GM19240 (cell line): ENCODE data around the gene FOLR2.
"Not testable (repeated sequence)": the region's sequence is repeated elsewhere in the genome, so short reads cannot be mapped to it uniquely, and the experiment has no call there.

Experiments used
- DNase-seq: peaks from one replicate; pipeline ENCODE4 v3.0.0; 2011; ENCODE audit warnings: low spot score; ENCODE audit not compliant: insufficient read length

FOLR2 gene

DNA sequence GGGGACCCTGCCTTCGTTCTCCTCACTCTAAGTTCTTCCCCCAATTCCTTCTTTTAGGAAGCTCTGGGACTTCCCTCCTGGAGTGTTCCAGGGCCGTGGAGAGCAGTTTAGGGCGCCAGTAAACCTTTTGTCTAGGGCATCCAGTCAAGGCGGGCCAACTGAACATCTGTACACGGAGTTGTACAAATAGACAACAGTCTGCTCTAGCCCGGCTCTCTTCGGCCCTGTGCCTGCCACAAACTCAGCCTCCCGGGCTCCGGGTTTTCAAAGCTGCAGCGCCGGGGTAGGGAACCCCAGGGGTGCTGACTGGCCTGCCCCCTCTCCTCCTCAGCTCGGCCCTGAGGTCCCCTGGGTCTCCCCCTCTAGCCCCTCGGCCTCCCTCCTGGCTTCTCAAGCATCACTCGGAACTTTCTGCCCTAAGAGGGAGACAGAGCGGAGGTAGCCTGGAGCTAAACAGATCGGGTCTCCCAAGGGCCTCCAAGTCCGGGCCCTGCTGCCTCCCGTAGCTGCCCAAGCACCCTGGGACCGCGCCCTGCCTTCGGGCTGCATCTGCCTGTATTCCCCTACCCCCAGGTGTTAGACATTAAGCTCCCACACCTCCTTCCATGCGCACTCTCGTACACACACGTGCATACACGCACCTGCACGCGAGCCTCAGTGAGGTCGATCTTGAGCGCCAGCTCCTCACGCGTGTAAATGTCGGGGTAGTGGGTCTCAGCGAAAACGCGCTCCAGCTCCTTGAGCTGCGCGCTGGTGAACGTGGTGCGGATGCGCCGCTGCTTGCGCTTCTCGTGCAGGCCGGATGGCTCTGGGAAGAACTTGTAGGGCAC lies 24.1 kb downstream of the FOLR2 start:
- DNase-seq: no peak

- no peak for DNase-seq
Observed at GRCh38 chr11:72241291-72241781, 24.7 kb downstream of the FOLR2 start.

DNA sequence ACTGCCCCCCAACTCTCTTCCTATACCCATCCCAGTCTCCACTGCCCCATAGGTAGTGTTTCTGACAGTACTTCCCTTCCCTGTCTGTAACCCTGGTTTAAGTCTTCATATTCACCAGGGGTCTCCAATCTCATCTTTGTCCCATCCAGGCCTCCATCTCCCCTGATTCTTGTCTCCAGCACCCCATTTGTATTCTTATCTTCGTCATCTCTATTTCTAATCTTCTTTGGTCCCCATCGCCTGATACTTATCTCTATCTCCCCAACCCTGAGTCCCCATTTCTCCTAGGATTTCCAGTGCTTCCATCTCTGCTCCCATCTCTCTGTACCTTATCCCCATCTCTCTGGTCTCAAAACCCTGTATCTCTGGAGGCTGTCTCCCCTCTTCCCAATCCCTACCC lies 25.5 kb downstream of the FOLR2 start:
- DNase-seq: no peak

GRCh38 chr11:72243173-72244059 lies 26.8 kb downstream of the FOLR2 start:
- DNase-seq: no peak

GRCh38 chr11:72244060-72244360 lies 27.4 kb downstream of the FOLR2 start, which contains the start of gene PHOX2A:
PHOX2A (minus strand) TSS chr11:72244176; CDS start chr11:72244004, 172 bp downstream.
- DNase-seq: no peak

DNA sequence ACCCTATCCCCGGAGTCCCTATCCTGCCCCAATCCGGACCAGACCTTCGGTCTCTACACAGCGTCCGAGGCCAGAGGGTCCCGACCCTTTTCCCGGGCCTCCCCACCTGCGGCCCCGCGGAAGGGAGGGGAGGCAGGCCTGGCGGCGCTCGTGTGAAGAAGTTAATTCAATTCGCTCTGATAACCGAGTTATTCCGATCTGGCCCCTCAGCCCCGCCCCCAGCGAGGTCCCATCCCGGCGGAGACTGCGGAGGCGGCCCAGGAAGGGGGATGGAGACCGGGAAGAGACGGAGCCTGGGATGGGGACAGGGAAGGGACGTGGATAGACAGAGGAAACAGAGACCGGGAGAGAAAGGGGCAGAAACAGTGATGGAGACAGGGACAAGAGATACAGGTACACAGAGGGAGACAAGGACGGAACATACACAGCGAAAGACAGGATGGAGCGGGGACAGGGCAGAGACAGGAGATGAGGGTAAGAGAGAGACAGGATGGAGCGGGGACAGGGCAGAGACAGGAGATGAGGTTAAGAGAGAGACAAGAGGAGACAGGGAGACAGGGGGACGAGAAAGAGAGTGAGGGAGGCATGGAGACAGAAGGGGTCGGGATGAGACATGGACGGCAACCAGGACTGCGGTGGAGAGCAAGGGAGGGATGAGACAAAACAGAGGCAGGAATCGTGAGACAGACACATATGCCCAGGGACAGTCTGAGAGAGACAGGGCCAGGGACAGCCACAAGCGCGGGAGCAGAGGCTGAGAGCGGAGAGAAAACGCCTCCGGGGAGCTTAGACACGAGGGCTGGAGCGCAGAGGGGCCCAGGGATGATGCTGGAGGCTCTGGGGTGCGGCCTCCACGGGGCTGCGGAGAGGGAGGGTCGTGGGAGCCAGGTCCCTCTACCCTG lies 28.0 kb downstream of the FOLR2 start:
- DNase-seq: no peak

GRCh38 chr11:72245263-72245816 lies 28.7 kb downstream of the FOLR2 start:
- no peak for DNase-seq

DNA sequence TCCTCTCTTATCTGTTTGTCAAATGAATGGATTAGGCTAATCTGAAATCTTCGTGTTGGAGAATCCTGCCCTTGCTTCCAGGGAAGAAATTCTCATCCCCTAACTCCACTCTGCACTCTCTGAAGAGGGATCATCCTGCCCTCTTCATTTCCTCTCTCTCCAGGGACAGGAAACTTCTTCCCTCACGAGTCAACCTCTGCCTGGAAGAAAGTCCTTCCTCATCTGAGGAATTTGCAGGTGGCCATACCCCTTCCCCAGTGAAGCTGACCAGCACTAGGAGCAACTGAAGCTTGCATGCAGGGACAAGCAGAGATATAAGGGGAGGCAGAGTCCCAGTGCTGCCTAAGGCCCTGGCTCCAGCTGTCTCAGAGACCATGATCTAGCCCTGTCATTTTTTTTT lies 31.0 kb downstream of the FOLR2 start:
- no peak for DNase-seq

DNA sequence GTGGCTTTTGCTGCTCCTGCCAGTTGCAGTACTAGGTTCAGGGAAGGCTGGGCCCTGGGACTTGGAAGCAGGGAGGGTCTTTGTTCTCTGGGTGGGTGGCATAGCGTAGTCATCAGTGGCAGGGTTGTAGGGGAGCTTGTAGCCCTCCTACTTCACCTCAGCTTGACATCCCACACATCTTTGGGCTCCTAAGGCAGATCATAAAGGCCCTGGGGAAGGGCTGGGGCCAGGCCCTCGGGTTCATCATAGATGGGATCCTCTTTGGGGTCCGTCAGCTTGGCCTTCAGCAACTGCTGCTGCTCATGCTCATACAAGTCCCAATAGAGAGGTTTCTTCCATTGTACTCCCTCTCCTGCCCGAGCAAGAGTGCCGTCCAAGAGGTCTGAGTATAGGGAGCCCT lies 33.4 kb downstream of the FOLR2 start:
- DNase-seq: no peak

DNA sequence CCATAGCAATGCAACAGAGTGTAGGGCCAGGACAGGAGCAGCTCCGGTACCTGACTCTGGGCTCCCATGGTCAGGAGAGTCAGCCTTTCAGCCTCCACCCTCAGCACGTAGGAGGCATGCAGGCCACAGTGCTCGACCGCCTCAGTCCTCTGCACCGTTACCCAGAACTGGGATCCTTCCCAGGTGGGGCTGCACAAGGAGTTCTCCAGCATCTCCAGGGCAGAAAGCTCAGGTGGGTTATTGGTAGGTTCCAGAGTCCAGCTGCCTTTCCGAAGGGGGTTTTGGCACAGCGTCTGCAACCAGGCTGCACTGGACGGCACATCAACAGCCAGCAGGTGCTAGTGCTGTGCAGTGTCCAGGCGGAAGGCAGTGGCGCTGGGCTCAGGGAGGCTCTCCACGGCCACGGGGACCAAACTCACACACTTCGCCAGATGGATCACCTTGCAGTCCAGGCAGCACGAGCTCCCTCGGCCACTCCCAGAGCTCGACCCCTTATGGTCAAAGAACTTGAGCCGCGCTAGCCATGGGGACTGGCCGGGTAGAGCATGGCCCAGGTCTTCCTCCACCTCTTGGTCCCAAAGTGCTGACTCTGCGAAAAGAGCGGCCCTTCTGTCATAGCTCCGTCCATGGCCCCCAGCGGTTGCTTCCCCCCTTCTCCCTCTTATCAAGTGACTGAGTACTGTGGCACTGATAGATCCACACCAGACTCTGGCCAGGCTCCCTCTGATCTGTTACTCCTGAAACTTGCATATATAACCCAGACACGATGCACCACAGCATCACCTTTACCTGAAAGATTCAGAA lies 34.3 kb downstream of the FOLR2 start:
- no peak for DNase-seq

DNA sequence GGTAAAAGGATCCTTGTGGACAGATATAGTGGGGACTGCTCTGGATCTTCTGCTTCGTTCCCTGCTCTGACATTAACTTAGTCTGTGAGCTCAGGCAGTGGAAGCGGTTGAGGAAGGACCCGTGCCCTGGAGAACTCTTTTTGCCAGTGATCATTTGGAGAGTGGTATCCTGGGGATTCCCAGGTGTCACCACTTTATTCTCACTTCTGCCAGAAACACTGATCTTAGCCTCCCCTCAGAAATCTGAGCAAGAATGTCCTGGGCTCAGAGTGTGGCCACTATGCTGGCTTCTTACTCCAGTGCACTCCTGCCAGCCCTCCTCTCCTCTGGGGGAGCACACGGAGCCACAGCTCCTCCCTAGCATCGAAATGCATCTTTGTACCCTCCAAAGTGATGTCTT lies 35.0 kb downstream of the FOLR2 start:
- DNase-seq: no peak

- no peak for DNase-seq
Observed at GRCh38 chr11:72253392-72253791, 36.8 kb downstream of the FOLR2 start.

DNA sequence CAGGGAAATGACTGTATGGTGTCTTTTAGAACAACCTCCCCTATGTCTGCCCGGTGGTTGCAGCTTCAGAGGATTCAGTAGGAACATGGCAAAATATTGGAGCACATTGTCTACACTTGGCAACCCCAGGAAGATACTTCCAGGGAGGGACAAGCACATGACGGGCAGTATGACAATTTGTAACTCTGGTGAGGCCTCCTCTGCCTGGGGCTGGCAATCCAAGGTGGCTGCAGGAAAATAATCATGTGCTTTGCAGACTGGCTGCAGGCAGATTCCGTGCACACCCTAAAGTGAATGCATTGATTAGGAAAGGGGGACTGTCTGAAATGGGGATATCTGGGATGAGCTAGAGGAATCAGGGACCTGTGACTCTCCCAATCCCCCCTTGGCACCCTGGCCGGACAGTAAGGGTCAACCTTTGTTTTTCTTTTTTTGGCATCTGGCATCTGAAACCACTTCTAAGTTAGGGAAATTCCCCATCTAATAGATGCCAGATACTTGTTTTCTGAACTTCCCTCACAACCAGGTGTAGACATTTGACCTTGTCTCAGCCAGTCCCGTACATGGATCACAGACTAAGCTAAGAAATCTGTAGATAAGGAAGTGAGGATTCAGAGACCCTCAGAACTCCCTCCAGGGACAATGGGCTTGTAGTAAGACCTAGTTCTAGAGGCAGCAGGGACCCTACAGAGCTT lies 37.9 kb downstream of the FOLR2 start:
- DNase-seq: no peak

DNA sequence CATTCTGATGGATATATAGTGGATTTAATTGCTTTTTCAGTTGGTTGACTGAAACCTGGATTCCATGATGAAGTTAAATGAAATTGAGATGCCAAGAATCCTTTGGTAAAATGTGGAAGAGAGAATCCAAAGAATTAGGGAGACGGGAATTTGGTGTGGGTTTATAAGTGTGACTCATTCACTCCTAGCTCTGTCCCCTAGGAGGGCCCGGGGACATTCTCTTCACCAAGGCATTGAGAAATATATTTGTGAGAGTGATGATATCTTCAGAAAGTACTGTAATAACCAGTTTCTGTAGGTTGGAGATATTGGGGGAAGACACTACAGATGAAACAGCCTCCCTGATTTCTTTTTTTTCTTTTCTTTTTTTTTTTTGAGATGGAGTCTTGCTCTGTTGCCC lies 41.0 kb downstream of the FOLR2 start:
- no peak for DNase-seq

- no peak for DNase-seq
Observed at GRCh38 chr11:72259490-72259889, 42.9 kb downstream of the FOLR2 start.

GRCh38 chr11:72260574-72260973 lies 44.0 kb downstream of the FOLR2 start:
- DNase-seq: no peak

- no peak for DNase-seq
Observed at GRCh38 chr11:72263361-72263760, 46.8 kb downstream of the FOLR2 start.

DNA sequence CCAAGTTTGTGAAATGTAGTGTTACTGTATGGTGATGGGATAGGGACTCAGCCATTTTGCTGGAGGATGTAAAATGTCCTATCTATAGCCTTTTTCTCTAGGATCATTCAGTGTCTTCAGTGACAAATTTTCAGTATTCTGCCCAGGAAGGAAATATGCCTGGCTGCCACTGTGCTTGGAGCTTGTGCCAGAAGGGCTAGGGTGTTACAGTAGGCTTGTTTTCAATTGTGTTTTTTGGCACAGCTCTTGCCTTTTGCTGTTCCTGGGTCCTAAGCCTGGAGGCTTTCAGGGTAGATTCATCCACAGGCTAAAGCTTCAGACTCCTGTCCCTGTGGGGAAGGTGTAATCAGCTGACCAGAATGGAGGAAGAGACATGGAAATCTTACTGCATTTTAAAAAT lies 49.4 kb downstream of the FOLR2 start:
- no peak for DNase-seq

DNA sequence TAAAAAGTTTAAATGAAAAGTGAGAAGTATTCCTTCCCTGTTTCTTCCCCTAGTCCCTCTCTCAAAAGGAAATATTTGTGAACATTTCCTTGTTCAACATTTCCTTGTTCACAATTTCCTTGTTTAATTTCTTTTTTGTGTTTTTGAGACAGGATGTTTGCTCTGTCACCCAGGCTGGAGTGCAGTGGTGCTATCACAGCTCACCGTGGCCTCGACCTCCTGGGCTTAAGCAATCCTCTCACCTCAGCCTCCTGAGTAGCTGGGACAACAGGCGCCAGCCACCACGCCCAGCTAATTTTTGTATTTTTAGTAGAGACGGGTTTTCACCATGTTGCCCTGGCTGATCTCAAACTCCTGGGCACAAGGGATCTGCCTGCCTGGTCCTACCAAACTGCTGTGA lies 50.4 kb downstream of the FOLR2 start:
- not testable (repeated sequence) for DNase-seq
